KOPT-K1 (cell line): Measurements from ENCODE around the gene PHPT1.

Experiments used
- H3K27ac ChIP-seq: fragments of 200-600 bp; sonication (generic); 2 replicates; pipeline ENCODE4 v1.5.1; 2016; ENCODE audit warnings: antibody characterized with exemption, mild to moderate bottlenecking, low read depth, low read length; ENCODE audit not compliant: poor library complexity, severe bottlenecking
- H3K36me3 ChIP-seq: fragments of 200-600 bp; sonication (generic); 2 replicates; pipeline ENCODE4 v1.5.1; 2017; ENCODE audit warnings: antibody characterized with exemption, mild to moderate bottlenecking, low read length, moderate library complexity; ENCODE audit not compliant: insufficient read depth
- H3K9me3 ChIP-seq: fragments of 200-600 bp; sonication (generic); 2 replicates; pipeline ENCODE4 v1.5.1; 2017; ENCODE audit warnings: antibody characterized with exemption, low read length, mild to moderate bottlenecking; ENCODE audit not compliant: insufficient read depth, poor library complexity, severe bottlenecking

Gene PHPT1

DNA sequence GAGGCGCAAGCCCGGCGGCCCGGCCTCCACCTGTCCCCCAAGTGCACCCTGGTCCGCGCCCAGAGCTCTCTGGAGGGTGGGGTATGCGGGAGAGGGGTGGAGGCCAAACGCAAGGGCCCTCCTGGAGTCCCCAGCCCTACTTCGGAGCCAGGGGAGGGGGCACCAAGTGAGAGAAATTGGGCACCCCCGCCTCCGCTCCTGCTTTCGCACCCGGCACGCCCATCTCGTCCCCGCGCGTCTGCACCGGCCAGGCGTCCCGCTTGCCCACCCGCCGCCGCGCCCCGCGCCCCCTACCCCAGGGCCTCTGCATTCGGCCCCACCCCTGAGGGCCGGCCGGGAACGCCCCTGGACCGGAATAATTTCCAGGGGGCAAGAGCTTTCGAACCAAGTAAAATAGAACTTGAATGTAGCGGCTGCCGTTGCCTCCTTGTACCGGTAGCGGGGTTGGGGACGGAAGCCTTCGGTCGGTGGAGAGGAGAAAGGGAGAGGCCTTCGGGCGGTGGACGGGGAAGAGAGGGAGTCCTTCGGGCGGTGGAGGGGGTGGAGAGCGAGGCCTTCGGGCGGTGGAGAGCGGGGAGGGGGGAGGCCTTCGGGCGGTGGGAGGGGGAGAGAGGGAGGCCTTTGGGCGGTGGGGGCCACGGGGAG, 694 bp upstream of the PHPT1 start:
- Histone ChIP-seq H3K27ac (peak overlapping the region; percentile 72), H3K36me3 (no peaks in the 10 kb centered on the region), H3K9me3 (no peaks in the 10 kb centered on the region)

DNA sequence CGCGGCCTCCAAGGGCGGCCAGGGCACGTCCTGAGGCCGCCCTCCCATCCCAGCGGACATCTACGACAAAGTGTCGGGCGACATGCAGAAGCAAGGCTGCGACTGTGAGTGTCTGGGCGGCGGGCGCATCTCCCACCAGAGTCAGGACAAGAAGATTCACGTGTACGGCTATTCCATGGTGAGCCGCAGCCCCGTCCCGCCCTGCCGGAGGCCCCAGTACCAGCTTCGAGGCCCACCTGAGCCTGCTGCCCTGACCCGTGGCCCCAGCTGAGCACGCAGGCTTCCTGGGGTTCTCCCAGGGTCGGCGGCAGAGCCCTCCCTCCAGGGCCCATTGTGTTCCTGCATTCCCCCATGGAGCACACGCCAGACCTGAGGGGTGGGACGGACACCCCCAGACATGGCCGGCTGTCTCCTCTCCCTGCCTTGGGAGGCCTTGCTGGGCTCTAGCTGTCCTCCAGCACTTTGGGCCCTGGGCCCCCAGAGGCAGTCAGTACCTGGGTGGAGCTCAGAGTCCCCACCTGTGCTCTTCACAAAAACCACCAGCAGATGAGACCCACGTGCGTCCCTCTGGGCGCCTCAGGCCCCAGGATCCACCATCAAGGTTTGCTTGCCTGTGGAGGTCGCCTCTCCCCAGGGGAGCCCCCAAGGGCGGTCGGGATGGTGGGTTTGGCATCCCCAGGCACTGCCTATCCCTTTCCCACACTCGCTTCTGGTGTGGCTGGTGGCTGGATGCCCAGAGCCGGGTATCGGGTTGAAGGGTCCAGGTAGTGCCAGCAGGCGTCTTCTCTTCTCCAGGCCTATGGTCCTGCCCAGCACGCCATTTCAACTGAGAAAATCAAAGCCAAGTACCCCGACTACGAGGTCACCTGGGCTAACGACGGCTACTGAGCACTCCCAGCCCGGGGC, 1.0 kb downstream of the PHPT1 start:
- H3K27ac ChIP-seq: peak overlapping the region; percentile 2
- H3K36me3 ChIP-seq: no peaks in the 10 kb centered on the region
- H3K9me3 ChIP-seq: no peaks in the 10 kb centered on the region

DNA sequence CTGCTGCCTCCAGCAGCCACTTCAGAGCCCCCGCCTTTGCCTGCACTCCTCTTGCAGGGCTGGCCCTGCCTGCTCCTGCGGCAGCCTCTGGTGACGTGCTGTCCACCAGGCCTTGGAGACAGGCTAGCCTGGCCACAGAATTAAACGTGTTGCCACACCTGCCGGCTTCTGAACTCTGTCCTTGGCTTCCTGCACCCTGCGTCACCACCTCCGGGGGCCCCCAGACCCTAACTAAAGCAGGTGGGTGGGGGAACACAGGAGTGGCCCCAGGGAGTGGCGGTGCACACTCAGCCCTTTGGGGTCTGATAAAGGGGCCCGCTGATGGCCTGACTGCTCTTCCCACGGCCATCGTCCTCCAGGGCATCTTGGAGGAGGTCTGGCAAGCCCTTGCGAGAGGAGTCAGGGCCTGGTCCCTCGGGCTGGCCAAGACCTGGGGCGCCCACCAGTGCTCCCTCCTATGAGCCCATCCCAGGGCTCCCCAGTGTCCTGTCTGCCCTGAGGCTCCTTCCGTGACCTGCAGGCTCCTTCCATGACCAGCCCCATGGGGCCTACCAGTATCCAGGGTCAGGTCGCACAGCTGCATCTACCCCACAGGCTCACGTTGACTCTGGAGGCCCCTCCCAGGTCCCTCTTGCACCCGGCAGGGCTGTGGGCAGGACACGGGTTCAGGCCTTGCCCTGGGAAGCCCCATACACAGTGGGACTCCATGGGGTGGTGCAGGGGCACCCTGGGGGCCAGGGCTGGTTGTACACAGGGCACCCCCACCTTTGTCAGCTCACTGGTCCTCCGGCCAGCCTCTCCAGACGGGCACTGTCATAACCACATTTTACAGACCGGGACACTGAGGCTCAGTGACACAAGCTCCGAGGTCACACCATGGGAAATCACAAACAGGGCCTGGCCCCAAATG, 1.9 kb downstream of the PHPT1 start:
- Histone ChIP-seq H3K36me3 (no peaks in the 10 kb centered on the region), H3K27ac (no peak overlapping the region), H3K9me3 (no peaks in the 10 kb centered on the region)

DNA sequence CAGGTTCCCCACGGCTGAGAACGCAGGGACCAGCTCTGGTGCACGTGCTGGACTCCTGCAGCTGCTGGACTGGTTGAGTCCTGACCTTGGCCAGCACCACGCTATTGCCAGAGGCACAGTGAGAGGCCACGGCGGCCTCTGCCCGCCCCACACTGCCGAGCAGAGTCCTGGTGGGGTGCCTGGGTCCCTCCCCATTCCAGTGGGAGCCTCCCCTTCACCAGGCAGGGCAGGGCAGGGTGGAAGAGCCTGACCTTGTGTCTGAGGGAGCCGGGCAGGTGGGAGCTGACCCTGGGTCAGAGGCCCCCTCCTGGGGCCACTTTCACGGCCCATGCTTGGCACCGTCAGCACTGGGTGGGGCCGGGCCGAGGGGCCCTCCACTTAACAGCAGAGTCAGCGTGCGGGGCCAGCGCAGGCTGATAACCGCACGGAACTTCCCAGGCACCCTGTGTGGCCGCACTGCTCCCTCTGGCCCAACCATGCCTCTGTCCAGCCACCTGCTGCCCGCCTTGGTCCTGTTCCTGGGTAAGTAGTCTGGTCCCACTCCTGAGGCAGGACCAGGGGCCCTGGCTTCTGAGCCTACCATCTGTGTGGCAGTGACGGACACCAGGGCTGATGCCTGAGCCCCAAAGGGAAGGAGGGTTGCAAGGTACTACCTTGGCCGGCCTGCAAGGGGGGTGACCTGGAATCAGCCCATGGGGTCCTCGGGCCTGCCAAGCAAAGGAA, 2.9 kb downstream of the PHPT1 start, which contains the start of gene MAMDC4:
TSS of gene MAMDC4 (plus strand) at position 406 of the 723 bp plus-strand sequence. CDS start at position 477, 71 bp downstream.
- Histone ChIP-seq H3K36me3 (no peaks in the 10 kb centered on the region), H3K27ac (no peak within 1 kb of the TSS), H3K9me3 (no peaks in the 10 kb centered on the region)

DNA sequence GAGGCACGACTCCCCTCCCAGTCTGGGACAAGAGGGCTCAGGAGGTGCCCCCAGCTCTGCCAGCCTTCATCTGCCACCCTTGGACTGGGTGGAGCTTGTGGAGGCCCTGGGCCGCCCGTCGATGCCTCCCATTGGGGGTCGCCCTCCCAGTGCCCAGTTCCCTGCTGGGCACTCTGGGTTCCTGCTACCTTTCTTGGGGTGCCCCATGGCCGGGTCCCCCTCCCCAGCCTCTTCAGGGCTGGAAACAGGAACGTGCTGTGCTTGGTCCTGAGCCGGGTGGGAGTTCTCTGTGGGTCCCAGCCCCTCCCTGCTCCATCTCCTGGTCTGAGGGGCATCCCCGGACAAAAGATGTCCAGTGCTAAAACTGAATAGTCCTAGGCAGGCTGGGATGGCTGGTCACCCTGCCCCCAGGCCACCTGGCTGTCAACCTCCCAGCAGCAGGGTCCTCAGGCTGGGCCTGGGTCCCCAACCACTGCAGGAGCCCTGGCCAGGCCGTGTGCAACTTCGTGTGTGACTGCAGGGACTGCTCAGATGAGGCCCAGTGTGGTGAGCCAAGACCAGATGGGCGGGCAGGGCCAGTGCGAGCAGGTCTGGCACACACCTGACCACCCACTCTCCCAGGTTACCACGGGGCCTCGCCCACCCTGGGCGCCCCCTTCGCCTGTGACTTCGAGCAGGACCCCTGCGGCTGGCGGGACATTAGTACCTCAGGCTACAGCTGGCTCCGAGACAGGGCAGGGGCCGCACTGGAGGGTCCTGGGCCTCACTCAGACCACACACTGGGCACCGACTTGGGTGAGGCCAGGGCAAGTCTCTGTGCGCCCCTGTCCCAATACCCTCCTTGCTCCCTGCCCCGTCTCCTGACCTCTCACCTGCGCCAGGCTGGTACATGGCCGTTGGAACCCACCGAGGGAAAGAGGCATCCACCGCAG, 3.7 kb downstream of the PHPT1 start:
- Histone ChIP-seq H3K9me3 (no peaks in the 10 kb centered on the region), H3K27ac (no peak overlapping the region), H3K36me3 (no peaks in the 10 kb centered on the region)

DNA sequence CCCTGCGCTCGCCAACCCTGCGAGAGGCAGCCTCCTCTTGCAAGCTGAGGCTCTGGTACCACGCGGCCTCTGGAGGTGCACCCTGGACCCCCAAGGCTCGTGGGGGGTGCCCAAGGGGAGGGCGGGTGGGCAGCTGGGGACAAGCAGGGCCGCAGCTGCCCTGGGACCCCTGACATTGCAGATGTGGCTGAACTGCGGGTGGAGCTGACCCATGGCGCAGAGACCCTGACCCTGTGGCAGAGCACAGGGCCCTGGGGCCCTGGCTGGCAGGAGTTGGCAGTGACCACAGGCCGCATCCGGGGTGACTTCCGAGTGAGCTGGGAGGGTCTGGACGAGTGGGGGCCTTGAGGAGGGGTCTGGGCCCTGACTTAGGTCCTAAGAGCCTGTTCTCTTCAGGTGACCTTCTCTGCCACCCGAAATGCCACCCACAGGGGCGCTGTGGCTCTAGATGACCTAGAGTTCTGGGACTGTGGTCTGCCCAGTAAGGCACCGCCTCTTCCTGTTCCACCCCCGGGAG, 4.4 kb downstream of the PHPT1 start:
- Histone ChIP-seq H3K27ac (no peak overlapping the region), H3K36me3 (no peaks in the 10 kb centered on the region), H3K9me3 (no peaks in the 10 kb centered on the region)

DNA sequence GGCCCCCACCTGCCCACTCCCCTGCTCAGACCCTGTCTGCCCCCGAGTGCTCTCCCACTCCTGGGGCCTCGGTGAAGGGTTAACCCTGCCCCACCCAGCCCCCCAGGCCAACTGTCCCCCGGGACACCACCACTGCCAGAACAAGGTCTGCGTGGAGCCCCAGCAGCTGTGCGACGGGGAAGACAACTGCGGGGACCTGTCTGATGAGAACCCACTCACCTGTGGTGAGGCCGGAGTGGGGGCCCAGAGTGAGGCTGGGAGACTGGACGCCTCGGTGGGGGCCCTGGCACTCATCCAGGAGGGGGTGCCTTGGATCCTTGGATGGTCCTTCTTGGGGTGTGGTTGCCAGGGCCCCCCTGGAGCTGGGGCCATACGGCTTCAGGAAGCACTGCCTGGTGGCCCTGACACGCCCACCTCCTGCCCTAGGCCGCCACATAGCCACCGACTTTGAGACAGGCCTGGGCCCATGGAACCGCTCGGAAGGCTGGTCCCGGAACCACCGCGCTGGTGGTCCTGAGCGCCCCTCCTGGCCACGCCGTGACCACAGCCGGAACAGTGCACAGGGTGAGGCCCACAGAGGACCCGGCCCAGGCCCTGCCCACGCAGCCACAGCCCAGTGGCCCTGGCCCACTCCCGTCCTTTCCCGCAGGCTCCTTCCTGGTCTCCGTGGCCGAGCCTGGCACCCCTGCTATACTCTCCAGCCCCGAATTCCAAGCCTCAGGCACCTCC, 5.1 kb downstream of the PHPT1 start:
- H3K36me3 ChIP-seq: no peaks in the 10 kb centered on the region
- H3K9me3 ChIP-seq: no peaks in the 10 kb centered on the region
- no peak overlapping the region for H3K27ac ChIP-seq

DNA sequence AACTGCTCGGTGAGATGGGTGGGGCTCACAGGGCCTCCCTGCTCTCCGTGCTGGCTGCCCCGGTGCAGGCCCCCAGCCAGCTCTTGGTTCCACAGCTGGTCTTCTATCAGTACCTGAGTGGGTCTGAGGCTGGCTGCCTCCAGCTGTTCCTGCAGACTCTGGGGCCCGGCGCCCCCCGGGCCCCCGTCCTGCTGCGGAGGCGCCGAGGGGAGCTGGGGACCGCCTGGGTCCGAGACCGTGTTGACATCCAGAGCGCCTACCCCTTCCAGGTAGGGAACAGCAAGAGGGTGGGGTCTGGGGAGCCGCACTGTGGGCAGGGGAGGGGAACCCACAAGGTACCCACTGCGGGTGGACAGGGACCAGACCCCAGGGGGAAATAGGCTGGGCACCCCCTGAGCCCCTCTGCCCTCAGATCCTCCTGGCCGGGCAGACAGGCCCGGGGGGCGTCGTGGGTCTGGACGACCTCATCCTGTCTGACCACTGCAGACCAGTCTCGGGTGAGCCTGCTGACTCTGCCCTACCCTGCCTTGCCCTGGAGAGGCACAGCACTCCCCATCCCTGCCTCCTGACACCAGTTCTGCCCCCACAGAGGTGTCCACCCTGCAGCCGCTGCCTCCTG, 5.7 kb downstream of the PHPT1 start:
- Histone ChIP-seq H3K9me3 (no peaks in the 10 kb centered on the region), H3K36me3 (no peaks in the 10 kb centered on the region), H3K27ac (no peak overlapping the region)

DNA sequence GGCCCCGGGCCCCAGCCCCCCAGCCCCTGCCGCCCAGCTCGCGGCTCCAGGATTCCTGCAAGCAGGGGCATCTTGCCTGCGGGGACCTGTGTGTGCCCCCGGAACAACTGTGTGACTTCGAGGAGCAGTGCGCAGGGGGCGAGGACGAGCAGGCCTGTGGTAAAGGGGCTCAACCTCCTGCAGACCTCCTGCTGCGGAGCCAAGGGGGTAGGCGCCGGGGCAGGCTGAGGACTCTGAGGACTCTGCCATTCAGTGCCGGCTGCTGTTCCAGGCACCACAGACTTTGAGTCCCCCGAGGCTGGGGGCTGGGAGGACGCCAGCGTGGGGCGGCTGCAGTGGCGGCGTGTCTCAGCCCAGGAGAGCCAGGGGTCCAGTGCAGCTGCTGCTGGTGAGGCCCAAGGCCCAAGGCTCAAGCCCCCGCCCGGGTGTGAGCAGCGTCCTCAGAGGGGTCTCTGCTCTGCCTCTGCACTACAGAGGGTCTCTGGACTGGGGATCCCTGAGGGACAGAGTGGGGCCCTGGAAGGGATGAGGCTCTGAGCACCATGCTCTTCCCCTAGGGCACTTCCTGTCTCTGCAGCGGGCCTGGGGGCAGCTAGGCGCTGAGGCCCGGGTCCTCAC, 6.4 kb downstream of the PHPT1 start:
- Histone ChIP-seq H3K27ac (no peak overlapping the region), H3K36me3 (no peaks in the 10 kb centered on the region), H3K9me3 (no peaks in the 10 kb centered on the region)

DNA sequence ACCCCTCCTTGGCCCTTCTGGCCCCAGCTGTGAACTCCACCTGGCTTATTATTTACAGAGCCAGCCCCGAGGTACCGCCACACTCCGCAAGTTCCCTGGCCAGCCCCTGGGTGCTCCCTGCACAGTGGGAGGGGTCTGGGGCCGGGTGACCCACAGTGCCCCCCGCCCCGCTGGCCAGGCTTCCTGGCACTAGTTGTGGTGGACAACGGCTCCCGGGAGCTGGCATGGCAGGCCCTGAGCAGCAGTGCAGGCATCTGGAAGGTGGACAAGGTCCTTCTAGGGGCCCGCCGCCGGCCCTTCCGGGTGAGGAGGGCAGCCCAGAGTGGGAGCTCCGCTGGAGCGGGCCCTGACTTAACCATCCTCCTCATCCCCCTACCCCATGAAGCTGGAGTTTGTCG, 6.9 kb downstream of the PHPT1 start:
- H3K27ac ChIP-seq: no peak overlapping the region
- no peaks in the 10 kb centered on the region for H3K9me3 ChIP-seq
- H3K36me3 ChIP-seq: peaks cover 1% of the 10 kb centered on the region; the same call in 1 of the 2 replicates

DNA sequence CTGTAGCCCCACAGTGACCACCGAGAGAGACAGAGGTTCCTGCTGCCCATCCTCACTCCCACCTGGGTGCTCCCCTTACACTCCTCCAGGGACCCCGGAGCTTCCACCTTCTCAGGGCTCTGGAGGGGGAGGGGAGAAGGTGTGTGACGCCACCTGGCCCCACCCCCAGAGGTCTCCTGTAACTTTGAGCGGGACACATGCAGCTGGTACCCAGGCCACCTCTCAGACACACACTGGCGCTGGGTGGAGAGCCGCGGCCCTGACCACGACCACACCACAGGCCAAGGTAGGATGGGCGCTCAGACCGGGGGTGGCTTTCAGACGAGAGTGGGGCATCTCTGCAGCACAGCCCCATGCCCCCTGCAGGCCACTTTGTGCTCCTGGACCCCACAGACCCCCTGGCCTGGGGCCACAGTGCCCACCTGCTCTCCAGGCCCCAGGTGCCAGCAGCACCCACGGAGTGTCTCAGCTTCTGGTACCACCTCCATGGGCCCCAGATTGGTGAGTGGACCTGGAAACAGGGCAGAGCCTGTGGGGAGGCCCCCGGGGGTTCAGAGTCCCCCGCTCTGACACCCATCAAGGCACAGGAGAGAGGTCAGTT, 7.4 kb downstream of the PHPT1 start:
- Histone ChIP-seq H3K36me3 (peaks cover 7% of the 10 kb centered on the region; the same call in 1 of the 2 replicates), H3K27ac (no peak overlapping the region), H3K9me3 (no peaks in the 10 kb centered on the region)

DNA sequence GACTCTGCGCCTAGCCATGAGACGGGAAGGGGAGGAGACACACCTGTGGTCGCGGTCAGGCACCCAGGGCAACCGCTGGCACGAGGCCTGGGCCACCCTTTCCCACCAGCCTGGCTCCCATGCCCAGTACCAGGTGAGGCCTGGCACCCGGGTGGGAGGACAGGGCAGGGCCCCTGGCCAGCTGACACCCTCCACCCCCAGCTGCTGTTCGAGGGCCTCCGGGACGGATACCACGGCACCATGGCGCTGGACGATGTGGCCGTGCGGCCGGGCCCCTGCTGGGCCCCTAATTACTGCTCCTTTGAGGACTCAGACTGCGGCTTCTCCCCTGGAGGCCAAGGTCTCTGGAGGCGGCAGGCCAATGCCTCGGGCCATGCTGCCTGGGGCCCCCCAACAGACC, 8.0 kb downstream of the PHPT1 start:
- Histone ChIP-seq H3K9me3 (no peaks in the 10 kb centered on the region), H3K36me3 (peaks cover 12% of the 10 kb centered on the region; the same call in 1 of the 2 replicates), H3K27ac (no peak overlapping the region)
